ENCODE data around the gene PTPN21.

PTPN21 gene

DNA sequence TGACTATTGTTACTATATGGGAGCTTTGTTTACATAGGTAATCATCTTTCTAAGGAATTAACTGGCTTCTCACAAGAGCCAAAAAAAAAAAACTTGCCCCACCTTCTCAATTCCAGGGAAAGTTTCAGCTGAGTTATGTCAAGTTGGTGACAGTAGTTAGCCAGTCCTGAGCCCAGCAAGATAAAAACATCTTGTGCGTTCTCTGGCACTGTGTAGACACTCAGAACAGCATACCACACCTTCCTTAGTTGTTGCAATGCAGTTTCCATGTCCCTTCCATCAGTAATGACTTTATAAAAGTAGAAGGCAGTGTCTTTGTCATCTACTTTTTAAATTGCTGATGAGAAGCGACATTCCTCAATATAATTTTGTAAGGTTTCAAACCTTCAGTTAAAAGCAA lies 50.2 kb downstream of the PTPN21 start:
- no peak for DNase-seq (ENCODE audit: low spot score)

DNA sequence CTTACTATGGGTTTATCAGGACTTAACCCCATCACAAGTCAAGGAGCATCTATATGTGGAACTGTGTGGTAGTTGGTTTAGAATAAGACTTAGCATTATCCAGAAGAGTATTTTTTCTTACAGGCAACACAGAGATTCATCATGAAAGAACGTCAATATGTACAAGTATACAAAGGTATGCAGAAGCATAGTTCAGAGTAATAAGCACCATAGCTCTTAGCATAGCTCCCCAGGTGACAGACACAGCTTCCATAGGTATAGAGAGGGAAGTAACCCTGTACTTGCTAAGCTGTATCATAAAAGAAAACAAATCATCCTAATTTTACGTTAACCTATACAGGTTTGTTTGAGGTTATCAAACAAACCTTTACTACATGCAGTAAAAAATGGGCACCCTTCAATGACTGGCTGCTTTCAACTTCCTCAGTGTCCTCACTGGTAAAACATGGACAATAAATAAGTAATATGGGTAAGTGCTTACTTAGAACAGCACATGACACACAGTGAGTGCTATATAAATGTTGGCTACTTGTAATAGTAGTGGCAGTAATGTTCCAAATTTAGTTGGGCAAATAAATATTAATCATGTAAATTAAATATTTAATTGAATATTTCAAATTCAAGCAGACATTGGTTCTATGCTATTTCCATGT lies 50.9 kb downstream of the PTPN21 start:
- no peak for DNase-seq (ENCODE audit: low spot score)

DNA sequence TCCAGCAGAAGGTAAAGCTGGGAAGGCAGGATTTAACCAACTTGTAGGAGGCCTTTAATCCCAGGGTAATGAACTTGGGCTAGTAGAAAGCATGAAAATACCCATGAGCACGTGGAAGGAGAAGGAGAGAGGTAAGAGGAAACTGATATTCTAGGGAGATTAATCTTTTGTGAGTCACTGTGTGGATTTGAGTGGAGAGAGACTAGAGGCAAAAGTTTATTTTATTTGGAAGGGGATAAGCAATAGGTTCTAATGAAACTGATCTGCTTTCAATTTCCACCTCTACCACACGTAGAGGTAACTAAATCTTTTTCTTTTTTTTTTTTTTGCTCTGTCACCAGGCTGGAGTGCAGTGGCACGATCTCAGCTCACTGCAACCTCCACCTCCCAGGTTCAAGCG lies 52.1 kb downstream of the PTPN21 start:
- no peak for DNase-seq (ENCODE audit: low spot score)

DNA sequence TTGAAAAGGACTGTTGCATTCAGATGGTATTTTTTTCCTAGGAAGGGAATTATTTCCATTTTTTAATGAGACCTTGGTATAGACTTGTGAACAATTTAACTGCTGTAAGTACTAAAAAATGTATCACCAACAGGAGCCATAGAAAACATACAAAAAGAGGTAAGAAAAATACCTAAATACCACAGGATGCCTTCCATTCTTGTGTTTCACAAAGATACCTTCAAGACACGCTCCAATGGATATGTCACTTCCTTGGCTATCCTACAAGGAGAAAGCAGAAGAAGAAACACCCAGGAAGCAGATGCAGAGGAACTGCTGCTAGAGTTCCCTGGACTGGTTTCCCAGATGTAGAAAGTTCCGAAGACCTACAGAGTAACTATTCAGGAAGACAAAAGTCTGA lies 54.2 kb downstream of the PTPN21 start:
- no peak for DNase-seq (ENCODE audit: low spot score)

DNA sequence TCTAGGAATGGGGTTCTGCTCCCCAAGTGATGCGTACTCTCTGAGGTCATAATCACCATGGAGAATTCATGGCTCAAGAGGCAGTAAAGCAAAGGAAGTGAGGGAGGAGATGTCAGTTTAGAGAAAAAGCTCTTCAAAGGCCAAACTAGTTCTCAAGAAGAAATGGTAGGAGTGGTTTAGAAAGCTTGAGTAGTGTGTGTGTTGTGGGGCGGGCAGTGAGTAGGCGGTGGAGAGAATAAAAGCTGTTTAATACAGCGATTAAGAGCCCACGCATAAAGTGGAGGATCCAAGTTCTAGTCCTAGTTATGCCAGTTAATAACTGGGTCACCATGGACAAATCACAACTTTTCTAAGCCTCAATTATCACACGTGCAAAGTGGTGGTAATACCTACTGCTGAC lies 55.6 kb downstream of the PTPN21 start:
- DNase-seq (ENCODE audit: low spot score) = no peak

DNA sequence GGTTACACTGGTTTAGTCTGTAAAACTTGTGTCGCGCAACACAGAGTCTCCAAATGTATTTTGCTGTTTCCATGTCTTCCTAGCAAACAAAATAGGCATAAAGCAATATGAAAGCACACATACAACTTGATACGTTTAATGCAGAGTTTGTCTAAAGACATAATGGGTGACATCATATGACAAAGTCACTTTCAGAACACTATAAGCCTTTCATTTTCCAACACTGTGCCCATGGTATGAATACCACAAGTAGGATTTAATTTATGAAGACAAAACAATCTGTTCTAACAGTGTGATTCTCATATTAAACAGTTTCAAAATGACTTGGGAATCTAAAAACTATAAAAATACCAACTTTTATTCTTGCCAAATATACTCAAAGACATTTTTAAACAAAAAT lies 58.4 kb downstream of the PTPN21 start:
- no peak for DNase-seq (ENCODE audit: low spot score)

DNA sequence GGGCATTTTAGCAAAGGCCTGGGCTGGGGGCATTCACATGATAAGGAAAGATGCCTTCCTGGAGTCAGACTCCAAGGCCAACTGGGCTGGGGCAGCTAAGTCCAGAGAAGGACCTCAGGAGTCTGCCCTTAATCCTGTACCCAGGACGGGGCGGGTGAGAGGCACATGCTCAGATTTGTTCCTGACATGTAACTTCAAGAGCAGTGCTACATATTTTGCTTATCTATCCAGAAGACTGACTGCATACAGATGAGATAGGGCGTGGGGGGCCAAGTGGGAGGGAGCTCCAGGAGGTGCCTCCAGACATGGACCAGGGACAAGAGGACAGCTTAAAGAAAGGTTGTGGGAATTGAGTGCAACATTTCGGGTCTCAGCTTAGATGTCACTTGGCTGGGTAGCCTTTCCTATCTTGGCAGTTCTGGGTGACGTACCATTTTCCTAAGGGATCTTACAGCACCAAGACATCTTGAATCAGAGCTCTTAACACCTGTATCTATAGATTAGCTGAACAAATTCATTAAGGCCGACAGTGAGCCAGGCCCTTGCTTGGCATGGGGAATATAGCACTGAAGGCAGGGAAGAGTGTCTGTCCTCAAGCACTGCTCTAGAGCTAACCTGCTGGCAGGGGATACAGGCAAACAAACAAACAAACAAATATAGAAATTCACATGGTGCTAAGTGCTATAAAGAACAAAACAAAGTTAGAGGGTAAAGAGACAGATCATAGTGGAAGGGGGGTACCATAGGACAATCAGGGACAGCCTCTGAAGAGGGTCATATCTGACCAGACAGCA lies 61.2 kb downstream of the PTPN21 start:
- DNase-seq (ENCODE audit: low spot score) = no peak

DNA sequence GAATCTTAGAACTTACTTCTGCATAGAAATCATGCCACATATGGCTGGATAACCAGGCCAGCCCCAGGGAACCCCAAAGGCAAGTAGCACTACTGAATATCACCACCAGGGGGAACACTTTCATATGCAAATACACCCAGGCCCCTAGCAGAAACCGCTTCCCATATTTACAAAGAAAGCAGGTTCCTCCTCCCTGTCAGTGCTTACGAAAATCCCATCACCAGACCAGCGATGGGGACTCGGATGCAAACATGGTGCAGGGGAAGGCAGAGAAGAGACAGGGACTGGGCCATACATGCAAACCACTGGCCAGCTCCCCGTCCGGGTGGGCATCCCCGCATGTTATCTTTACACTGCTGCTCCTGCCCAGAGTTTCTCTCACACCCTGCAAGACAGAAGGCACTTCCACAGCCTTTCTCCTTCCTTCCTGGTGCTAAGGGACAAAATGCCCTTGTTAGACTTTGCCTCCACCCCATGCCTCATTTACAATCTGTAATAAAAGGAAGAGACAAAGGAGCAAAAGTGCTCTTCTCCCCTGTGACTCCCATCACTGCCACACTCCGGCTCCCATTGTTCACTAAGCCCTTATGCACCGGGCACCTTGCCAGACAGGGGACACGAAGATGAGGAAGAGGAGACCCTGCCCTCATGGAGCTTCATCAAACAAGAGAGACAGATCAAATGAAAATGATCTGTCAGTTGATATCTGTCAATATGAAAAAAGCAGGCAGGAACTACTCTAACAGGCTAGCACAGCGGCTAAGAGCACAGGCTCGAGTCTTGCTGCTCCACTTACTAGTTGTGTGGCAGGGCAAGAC lies 62.3 kb downstream of the PTPN21 start:
- peak; percentile 74 for DNase-seq (ENCODE audit: low spot score)

DNA sequence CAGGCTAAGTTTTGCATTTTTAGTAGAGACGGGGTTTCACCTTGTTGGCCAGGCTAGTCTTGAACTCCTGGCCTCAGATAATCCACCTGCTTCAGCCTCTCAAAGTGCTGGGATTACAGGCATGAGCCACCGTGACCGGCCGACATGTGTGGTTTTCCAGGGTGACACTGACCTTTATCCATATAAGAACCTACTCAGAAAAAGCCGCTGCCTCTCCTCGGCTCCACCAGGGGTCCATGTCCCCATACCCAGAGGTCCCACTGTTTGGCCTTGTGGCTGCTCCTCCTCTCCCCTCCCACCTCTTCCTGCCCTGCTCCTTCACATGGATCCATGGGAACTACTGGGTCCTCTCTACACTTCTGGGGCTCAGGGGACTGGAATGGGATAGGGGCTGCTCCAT lies 64.6 kb downstream of the PTPN21 start:
- DNase-seq (ENCODE audit: low spot score) = no peak

DNA sequence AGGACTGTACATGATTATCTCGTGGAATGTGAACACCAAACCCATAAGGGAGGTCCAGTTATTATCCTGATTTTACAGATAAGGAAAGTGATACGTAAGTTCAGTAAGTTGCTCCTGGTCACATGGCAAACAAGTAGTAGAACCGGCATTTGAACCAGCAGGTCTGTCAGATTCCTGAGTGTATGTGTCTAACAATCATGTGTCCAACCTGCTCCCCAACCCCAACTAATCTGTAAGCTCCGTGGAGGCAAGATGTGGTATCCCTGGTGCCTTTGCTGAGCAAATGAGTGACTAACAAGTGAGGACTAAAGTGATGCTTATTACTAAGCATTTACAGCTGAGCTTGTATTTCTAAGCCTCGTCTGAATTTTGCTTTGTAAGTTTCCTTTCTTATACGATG lies 65.9 kb downstream of the PTPN21 start:
- no peak for DNase-seq (ENCODE audit: low spot score)

DNA sequence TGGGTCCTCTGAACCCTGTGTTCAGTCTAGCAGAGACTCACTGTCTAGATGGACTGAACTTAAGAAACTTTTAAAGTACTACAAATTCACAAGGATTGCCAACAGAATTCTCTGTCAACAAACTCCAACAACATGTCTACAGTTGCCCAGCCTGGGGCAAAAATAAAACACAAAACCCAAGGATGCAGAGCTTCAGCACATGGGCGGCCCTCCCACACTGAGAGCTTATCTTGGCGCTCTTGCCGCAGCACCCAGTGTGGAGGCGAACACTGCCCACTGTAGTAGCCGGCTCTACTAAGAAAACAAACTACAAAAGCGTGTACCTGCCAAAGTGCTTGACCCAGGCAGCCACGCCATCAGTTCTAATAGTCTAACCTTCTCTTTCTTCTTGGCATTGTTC lies 66.7 kb downstream of the PTPN21 start:
- DNase-seq (ENCODE audit: low spot score) = no peak

DNA sequence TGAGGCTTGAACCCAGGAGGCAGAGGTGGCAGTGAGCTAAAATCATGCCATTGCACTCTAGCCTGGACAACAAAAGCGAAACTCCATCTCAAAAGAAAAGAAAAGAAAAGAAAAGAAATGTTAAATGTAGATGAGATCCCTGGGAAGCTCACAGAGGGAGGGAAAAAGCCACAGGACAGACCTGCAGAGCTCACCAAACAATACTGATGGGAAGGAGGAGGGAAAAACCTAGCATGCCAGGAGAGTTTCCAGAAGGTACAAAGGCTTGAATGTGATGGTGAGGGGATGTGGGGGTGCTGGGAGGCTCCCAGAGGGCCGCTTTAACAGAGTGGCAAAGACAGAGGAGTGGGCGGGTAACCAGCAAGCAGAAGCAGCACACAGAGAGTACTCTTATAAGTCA lies 72.3 kb downstream of the PTPN21 start:
- no peak for DNase-seq (ENCODE audit: low spot score)

DNA sequence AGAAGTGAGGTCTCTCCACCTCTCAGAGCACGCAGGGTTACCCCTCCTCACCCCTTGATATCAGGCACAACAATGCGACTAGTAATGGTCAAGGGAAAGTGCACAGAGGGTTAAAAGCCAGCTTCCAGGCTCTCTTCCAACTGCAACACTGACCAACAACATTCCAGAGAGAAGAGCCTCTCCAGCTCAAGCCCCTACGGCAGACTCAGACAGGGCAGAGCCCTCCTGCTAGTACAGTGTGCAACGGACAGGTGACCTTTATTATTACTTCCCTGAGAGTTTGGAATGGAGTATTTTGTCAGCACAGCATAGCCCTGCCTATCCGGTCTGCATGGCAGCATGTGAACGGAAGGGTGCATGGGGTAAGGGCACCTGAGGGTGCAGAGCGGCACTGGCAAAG lies 73.0 kb downstream of the PTPN21 start:
- no peak for DNase-seq (ENCODE audit: low spot score)

DNA sequence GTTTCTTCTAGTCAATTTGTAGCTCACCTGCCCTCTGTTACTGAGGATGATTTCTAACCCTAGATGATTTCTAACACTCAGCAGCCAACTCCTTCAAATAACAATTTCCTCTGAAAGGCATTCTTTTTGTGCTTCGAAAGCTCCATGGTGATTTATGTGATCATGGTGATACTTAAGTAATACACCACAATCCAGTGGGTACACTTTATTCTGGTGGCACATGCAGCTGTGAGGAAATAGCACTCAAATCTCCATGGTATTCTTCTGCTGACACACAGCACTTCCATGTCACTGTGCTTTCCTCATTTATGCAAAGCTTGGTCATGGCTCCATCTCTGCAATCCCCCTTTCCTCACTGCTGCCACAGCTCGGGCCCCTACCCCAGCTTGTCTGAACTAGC lies 73.7 kb downstream of the PTPN21 start:
- DNase-seq (ENCODE audit: low spot score) = no peak

DNA sequence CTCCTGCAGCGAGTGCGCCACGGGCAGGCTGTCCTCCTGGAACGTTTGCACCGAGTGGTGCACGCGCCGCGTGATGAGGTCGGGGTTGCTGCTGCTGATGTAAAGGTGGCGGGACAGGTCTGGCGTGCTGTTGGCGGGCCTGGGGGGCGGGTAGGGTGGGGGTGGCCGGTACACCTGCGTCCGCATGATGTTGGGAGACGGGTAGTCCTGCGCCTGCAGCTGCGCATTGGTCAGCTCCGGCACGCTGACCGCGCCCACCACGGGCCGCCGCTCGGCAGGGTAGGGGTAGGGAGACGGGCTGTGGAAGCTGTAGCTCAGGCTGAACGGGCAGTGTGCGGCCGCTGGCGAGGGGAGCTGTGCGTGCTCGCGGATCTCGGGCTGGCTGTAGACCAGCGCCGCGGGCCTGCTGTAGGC lies 75.2 kb downstream of the PTPN21 start:
- no peak for DNase-seq (ENCODE audit: low spot score)

DNA sequence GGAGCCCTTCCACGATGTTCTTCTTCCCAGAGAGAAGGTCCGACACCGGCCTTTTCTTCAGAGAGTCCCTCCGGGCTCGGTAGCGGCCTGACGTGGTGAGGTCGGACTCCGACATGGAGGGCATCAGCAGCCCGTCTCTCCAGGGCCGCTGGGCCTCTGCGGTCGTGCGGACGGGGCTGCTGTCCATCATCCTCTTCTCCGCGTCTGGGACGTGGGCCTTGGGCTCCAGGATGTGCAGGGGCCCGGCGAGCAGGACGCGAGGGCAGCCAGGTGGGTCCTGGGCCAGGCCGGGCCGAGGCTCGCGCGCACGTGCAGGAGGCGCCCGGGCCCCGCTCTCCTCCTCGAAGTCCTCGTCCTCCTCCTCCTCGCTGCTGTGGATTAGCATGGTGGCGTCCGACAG lies 75.9 kb downstream of the PTPN21 start:
- no peak for DNase-seq (ENCODE audit: low spot score)

DNA sequence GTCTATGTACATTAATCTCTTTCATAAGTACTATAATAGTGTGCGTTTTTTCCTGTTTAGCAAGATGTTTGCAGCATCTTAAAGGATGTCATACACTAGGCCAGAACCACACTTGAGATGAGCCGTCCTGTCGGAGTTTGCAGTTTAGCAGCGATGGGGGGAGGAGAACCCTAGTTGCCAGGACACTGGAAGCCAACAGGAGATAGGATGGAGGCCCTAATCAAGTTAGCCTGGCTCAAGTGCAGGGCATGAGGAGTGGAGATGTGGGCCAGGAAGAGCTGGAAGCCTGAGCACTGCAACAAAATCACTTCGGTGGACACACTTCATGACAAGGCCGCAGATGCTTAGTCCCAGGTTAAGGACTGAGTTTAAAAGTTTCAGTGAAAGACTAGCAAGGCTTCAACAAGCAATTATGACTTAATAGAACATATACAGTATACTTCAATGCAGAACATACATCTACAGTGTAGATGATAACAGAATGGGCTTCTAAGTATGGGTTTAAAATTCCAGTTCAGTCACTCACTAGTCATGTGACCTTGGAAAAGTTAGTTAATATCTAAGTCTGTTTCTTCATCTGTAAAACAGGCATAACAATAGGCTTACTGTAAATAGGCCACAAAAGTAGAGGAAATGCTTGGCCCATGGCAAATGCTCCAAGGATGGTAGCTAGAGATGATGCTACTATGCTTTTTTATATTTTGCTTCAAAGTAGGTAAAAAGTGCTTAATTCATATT lies 77.1 kb downstream of the PTPN21 start:
- no peak for DNase-seq (ENCODE audit: low spot score)

DNA sequence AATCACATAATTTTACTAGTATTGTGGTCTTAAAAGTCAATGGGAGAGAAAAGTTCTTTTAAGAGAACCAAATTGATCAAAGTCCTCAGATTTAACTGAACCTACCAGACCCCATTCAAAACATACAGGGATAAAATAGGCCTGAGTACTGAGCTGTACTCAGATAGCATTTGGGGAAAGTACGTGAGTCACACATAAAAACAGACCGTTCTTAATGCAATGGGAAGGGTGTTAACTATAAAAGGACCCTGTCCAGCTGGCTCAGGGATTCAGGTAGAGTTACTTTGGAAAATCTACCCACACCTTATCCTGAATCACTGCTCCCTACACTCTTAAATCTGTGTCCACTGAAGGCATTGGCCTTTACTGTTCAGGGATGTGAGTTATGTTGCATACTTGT lies 78.0 kb downstream of the PTPN21 start:
- DNase-seq (ENCODE audit: low spot score) = no peak

DNA sequence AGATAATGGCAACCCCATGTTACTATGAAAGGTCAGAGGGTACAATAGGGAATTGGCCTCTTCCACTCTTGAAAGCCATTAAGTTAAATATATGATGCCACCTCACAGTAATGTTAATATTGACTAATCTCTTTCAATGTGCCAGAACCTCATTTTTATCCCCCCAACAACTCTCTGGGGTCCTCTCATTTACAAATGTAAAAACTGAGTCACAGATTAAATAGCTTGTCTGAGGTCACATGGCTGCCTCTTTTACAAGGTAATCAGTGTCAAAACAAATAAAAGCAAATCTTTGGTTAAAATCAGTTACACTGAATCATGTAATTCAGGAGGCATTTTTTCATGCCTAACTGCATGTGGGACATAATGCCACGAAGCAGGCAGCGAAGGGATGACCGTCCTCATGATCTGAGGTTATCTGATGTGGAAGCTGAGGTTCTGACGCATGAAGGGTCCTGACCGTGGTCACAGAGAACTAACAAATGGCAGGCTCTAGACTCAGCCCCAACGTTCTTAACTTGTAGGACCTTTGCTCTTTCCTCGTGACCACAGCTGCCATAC lies 78.5 kb downstream of the PTPN21 start:
- DNase-seq (ENCODE audit: low spot score) = no peak

DNA sequence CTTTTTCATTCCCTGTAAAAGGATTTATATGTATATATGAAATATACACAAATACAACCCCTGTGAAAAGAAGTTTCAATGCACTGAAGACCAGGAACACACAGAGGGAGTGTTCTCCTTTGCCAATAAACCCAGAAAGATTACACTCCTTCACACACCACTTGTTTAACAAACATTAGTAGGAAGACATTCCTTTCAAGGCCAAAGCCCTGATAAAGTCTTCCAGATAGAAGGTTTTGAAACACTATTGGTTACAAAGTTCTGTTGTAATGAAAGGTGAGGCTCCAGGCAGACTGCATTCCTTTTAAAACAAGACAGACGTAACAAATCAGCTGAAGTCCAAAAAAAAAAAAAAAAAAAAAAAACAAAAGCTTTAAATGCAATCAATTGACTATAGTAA lies 81.0 kb downstream of the PTPN21 start:
- DNase-seq (ENCODE audit: low spot score) = no peak

DNA sequence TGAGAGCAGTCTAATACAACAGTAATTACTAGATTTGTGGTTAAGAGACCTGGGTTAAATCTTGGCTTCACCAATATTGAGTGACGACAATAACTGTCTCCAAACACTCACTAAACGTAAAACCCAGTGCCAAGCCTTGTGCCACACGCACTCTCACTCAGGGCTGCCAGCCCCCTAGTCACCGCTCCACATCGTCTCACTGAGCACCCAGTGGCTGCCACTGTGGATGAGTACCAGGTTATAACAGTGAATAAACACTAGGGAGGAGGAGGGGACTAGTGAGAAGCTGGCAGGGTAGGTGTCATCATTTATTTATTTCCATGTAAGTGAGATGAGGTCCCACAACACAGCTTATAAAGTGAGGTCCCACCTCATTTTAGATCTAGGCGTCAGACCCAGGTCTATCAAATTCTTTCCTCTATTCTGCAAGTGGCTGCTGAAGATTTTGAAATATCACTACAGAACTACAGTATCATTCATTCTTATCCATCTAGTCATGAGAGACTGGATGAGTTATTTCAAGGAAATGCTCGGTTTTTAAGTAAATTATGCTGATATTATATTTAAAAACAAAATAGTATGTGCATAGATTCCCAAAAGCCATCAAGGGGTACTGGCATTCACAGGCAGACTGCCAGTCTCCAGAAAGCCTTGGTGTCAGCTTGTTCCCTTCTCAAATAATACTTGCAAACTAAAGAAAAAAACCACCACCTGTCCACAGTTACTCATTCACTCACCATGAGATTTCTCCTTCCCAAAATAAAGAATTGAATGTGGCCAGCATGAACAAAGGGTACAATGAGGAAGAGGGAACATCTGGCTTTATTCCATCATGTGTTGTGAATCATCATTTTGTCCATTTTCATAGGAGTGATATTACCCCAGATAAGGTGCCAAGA lies 84.0 kb downstream of the PTPN21 start:
- no peak for DNase-seq (ENCODE audit: low spot score)

Data from germinal center (tissue), 1 donor.